Measurements from ENCODE around the gene TGFB2. TPM values are rescaled to one million over a fixed set of nuclear protein-coding genes. Genes with fewer than 3 reads are reported as not detected.

TGFB2 gene
- total RNA-seq, 1 donor = 36.3 TPM

DNA sequence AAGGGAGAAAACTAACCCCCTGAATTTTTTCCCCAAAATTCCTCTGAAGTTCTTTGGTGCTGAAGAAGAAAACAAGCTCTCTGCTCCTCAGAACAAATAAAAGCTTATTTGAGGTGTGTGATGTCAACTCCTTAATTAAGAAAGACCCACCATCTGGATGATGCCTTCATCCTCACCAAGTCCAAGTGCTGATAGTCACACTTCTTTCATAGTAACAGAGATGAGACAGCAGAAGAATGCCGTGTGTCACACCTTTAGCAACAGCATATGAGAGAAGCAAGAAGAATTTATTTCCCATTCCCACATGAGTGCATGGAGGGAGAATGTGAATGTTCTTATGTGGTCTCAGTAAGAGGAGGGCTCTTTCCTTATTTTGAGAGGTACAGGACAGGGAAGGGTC, 91.2 kb downstream of the TGFB2 start:
- TF ChIP-seq, protein P1, sequence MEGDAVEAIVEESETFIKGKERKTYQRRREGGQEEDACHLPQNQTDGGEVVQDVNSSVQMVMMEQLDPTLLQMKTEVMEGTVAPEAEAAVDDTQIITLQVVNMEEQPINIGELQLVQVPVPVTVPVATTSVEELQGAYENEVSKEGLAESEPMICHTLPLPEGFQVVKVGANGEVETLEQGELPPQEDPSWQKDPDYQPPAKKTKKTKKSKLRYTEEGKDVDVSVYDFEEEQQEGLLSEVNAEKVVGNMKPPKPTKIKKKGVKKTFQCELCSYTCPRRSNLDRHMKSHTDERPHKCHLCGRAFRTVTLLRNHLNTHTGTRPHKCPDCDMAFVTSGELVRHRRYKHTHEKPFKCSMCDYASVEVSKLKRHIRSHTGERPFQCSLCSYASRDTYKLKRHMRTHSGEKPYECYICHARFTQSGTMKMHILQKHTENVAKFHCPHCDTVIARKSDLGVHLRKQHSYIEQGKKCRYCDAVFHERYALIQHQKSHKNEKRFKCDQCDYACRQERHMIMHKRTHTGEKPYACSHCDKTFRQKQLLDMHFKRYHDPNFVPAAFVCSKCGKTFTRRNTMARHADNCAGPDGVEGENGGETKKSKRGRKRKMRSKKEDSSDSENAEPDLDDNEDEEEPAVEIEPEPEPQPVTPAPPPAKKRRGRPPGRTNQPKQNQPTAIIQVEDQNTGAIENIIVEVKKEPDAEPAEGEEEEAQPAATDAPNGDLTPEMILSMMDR (IDR thresholded peaks at IDR 0.05; ENCODE audit: insufficient read depth, low read depth, low read length) = no peak
- DNase-seq (ENCODE audit: low read depth) = no peak
- no peak overlapping the region for H3K4me3 ChIP-seq (ENCODE audit: low read depth, low read length)

DNA sequence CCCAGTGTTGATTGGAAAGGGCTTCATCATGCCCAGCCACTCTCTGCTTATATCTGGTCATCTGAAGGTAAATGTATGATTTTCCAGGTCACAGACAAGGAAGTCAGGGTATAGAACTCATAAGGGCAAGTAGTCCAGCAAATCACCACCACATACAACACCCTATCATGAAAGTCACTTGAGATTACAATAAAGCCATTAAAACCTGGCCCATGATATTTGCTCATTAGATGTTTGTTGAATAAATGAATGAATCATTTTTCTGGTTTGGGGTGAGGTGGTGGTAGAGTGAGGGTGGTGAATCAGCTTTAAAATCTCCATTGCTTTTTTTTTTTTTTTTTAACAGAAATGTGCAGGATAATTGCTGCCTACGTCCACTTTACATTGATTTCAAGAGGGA, 91.9 kb downstream of the TGFB2 start:
- TF ChIP-seq, protein P1 (IDR thresholded peaks at IDR 0.05; ENCODE audit: insufficient read depth, low read depth, low read length) = no peak
- DNase-seq (ENCODE audit: low read depth) = no peak
- H3K4me3 ChIP-seq (ENCODE audit: low read depth, low read length) = no peak overlapping the region

DNA sequence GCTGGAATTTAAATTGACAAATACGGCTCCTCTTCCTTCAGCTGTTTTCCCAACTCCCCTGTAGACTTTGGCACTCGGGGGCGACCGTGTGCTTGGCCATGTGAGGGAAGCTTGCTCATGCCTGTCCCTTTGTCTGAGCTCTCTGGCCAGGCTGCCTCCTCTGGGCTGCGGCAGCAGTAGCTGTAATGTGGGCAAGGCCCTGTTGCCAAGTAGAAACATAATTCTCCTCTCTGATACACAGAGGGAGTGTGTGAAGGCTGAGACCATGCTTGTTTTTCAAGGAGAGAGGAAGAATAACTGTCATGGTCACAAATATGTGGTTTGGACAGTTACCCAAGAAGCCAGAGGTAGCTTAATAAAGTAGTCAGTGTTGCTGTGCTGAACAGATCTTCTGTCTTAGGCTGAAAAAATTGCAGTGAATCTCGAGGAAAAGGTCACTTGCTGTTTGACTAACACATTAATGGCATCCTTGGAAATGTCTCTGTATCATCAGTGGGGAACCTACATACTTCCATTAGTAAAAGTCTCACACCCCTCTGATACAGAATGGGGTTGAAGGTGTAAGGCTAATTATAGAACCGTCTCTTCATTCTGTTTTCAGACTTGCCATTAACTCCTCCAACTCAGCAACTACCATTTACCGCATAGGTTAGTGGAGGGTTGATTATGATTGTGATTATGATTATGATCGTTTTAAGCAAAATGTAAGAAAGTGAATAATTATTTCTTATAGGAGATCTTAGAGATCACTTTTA, 94.6 kb downstream of the TGFB2 start:
- TF ChIP-seq, protein P1 (IDR thresholded peaks at IDR 0.05; ENCODE audit: insufficient read depth, low read depth, low read length) = no peak
- DNase-seq (ENCODE audit: low read depth) = no peak
- no peak overlapping the region for H3K4me3 ChIP-seq (ENCODE audit: low read depth, low read length)

DNA sequence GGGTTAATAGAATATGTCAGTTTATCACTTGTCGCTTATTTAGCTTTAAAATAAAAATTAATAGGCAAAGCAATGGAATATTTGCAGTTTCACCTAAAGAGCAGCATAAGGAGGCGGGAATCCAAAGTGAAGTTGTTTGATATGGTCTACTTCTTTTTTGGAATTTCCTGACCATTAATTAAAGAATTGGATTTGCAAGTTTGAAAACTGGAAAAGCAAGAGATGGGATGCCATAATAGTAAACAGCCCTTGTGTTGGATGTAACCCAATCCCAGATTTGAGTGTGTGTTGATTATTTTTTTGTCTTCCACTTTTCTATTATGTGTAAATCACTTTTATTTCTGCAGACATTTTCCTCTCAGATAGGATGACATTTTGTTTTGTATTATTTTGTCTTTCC, 98.1 kb downstream of the TGFB2 start:
- H3K4me3 ChIP-seq (ENCODE audit: low read depth, low read length) = no peak overlapping the region
- no peak for DNase-seq (ENCODE audit: low read depth)
- TF ChIP-seq, protein P1 (IDR thresholded peaks at IDR 0.05; ENCODE audit: insufficient read depth, low read depth, low read length) = no peak

DNA sequence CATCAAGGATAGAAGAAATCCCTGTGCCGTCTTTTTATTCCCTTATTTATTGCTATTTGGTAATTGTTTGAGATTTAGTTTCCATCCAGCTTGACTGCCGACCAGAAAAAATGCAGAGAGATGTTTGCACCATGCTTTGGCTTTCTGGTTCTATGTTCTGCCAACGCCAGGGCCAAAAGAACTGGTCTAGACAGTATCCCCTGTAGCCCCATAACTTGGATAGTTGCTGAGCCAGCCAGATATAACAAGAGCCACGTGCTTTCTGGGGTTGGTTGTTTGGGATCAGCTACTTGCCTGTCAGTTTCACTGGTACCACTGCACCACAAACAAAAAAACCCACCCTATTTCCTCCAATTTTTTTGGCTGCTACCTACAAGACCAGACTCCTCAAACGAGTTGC, 99.0 kb downstream of the TGFB2 start:
- no peak for DNase-seq (ENCODE audit: low read depth)
- TF ChIP-seq, protein P1 (IDR thresholded peaks at IDR 0.05; ENCODE audit: insufficient read depth, low read depth, low read length) = no peak

DNA sequence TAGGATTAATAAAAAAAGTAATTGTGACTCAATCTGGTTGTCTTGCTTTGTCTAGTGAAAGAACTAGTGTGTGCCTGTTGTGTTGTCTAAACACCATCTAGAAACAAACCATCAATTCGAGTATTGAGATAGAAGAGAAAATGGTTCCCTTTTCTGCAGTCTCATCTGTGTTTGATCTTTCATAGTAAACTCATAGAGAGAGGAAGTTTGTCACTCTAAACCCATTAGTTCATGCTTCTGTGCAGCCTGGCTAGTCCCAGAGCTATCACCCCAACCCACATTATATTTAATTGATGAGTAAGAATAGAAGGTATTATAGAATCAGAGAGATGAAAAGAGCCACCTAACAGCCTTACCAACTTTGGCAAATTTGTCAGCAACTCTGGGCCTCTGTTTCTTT, 99.5 kb downstream of the TGFB2 start:
- no peak for DNase-seq (ENCODE audit: low read depth)
- TF ChIP-seq, protein P1 (IDR thresholded peaks at IDR 0.05; ENCODE audit: insufficient read depth, low read depth, low read length) = no peak
- no peak overlapping the region for H3K4me3 ChIP-seq (ENCODE audit: low read depth, low read length)

More for the DNA sequence above, 99.0 kb downstream of the TGFB2 start:
- H3K4me3 ChIP-seq (ENCODE audit: low read depth, low read length) = no peak overlapping the region

Data from fibroblast of villous mesenchyme (primary cell).